ENCODE data around the gene BAAT.

- TF ChIP-seq CTCF (IDR thresholded peaks at IDR 0.05) (no peak), ZFX (IDR thresholded peaks at IDR 0.05; ENCODE audit: borderline replicate concordance) (no peak)
These were observed 18.9 kb upstream of the BAAT start for GRCh38 chr9:101403516-101404285.
